ENCODE measurements around the gene CACNA2D3.

The CACNA2D3 gene

DNA sequence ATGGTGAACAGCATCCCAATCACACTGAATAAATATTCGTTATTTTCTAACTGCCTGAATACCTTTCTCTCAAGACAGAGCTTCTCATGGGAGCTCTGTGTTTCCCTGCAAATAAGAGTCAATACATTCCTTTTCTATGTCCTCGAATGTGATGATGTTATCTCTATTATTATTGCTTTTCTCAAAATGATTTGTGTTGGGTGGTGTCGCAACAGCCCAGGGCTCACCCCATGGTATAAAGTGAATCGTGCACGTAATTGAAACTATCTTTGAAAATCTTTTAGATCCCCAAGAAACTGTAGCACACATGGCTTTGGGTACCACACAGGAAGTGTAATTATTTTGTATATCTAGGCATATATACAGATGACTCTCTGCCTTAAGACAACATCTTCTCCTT lies 996.1 kb downstream of the CACNA2D3 start:
- DNase-seq = no peak

DNA sequence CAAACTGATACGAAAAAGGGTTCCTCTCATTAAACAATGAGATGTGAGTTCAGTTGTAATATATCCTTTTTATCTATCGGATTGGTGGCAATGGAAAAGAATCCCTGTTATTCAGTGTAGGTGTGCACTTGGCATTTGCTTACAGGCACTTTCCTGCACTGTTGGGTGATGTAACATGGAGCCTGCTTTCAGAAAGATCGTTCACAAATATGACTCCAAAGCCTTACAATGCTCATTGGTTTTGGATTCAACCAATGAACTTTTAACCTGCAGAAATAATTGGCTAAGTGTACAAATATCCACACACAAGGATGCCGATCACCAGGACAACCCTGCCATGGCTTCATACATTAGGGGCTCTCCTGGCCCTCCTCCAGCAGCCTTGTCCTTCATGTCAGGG lies 996.9 kb downstream of the CACNA2D3 start:
- DNase-seq = no peak

DNA sequence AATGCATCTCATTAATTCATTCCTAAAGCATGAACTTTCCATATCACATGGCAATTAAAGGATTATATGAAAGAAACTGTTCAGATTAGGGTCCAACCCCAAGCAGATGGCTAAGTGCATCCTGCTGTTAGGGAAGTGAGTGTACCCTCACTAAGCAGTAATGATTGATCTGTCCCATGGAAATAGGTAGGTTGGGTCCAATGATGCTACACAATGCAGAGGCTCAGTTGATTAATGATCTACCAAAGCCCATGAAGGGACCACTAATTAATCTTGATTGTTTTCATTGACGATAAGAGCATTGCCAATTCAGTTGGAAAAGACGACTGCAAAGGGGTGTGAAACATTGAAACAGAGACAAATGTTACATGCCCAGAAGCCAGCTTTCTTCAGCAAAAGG lies 1000.0 kb downstream of the CACNA2D3 start:
- DNase-seq = no peak
